BLaER1 (cell line): ENCODE data around the gene ACOXL.
"Not testable (repeated sequence)": the region's sequence is repeated elsewhere in the genome, so short reads cannot be mapped to it uniquely, and the experiment has no call there.

Source experiments
- H3K27ac ChIP-seq: shearing (Covaris generic); formaldehyde crosslinking; 2 replicates; pipeline ENCODE4 v1.8.1; 2022
- H3K27me3 ChIP-seq: shearing (Covaris generic); formaldehyde crosslinking; 2 replicates; pipeline ENCODE4 v1.8.1; 2022
- H3K36me3 ChIP-seq: shearing (Covaris generic); formaldehyde crosslinking; 2 replicates; pipeline ENCODE4 v1.8.1; 2022
- H3K4me1 ChIP-seq: shearing (Covaris generic); formaldehyde crosslinking; 2 replicates; pipeline ENCODE4 v1.8.1; 2022
- H3K4me2 ChIP-seq: shearing (Covaris generic); formaldehyde crosslinking; 2 replicates; pipeline ENCODE4 v1.8.1; 2022
- H3K4me3 ChIP-seq: shearing (Covaris generic); formaldehyde crosslinking; 2 replicates; pipeline ENCODE4 v1.8.1; 2022
- H3K9ac ChIP-seq: shearing (Covaris generic); formaldehyde crosslinking; 2 replicates; pipeline ENCODE4 v1.8.1; 2022
- H3K9me3 ChIP-seq: shearing (Covaris generic); formaldehyde crosslinking; 2 replicates; pipeline ENCODE4 v1.8.1; 2022
- H4K20me1 ChIP-seq: shearing (Covaris generic); formaldehyde crosslinking; 2 replicates; pipeline ENCODE4 v1.8.1; 2022
- Cebpa-rat ChIP-seq: shearing (Covaris generic); IDR thresholded peaks from 2 replicates; pipeline ENCODE4 v1.8.1; 2022

Gene ACOXL

GRCh38 chr2:111035830-111036441 lies 303.6 kb downstream of the ACOXL start:
- Histone ChIP-seq H3K4me3 (no peak overlapping the region), H3K4me1 (peaks cover 91% of the 10 kb centered on the region), H3K9me3 (no peaks in the 10 kb centered on the region), H3K27ac (peak overlapping the region; percentile 27; the same call in 1 of the 2 replicates), H3K36me3 (no peaks in the 10 kb centered on the region), H3K4me2 (peak overlapping the region; percentile 65), H3K27me3 (no peaks in the 10 kb centered on the region), H3K9ac (no peak overlapping the region), H4K20me1 (no peaks in the 10 kb centered on the region)
- no peak for TF ChIP-seq Cebpa-rat

- Histone ChIP-seq H3K36me3 (no peaks in the 10 kb centered on the region), H3K4me1 (peaks cover 93% of the 10 kb centered on the region), H3K9ac (no peak overlapping the region), H3K4me2 (peak overlapping the region; percentile 65), H3K9me3 (no peaks in the 10 kb centered on the region), H3K4me3 (no peak overlapping the region), H3K27ac (no peak overlapping the region), H4K20me1 (no peaks in the 10 kb centered on the region), H3K27me3 (no peaks in the 10 kb centered on the region)
- TF ChIP-seq Cebpa-rat: no peak
Measured at GRCh38 chr2:111037128-111037527, 304.8 kb downstream of the ACOXL start.

GRCh38 chr2:111039628-111040383 lies 307.4 kb downstream of the ACOXL start:
- Histone ChIP-seq H3K9ac (no peak overlapping the region), H4K20me1 (no peaks in the 10 kb centered on the region), H3K4me2 (peak overlapping the region; percentile 11; the same call in 1 of the 2 replicates), H3K27me3 (no peaks in the 10 kb centered on the region), H3K36me3 (no peaks in the 10 kb centered on the region), H3K4me3 (no peak overlapping the region), H3K27ac (no peak overlapping the region), H3K4me1 (peaks cover 94% of the 10 kb centered on the region), H3K9me3 (no peaks in the 10 kb centered on the region)
- TF ChIP-seq Cebpa-rat: no peak

GRCh38 chr2:111041398-111042202 lies 309.2 kb downstream of the ACOXL start:
- no peak overlapping the region for H3K27ac ChIP-seq
- no peak overlapping the region for H3K4me2 ChIP-seq
- H3K27me3 ChIP-seq: no peaks in the 10 kb centered on the region
- no peaks in the 10 kb centered on the region for H4K20me1 ChIP-seq
- no peak overlapping the region for H3K4me3 ChIP-seq
- peaks cover 89% of the 10 kb centered on the region for H3K4me1 ChIP-seq
- no peak overlapping the region for H3K9ac ChIP-seq
- H3K36me3 ChIP-seq: no peaks in the 10 kb centered on the region
- TF ChIP-seq Cebpa-rat: no peak
- peaks cover 8% of the 10 kb centered on the region for H3K9me3 ChIP-seq

- Histone ChIP-seq H4K20me1 (no peaks in the 10 kb centered on the region), H3K4me2 (peak overlapping the region; percentile 79), H3K4me1 (peaks cover 83% of the 10 kb centered on the region), H3K4me3 (no peak overlapping the region), H3K9ac (no peak overlapping the region), H3K27me3 (no peaks in the 10 kb centered on the region), H3K27ac (no peak overlapping the region), H3K9me3 (peaks cover 14% of the 10 kb centered on the region), H3K36me3 (no peaks in the 10 kb centered on the region)
- TF ChIP-seq Cebpa-rat: no peak
Measured at GRCh38 chr2:111042261-111042660, 309.9 kb downstream of the ACOXL start.

GRCh38 chr2:111042772-111043771 lies 310.7 kb downstream of the ACOXL start:
- H3K4me1 ChIP-seq: peaks cover 75% of the 10 kb centered on the region
- H3K4me3 ChIP-seq: no peak overlapping the region
- no peak for TF ChIP-seq Cebpa-rat
- H3K4me2 ChIP-seq: peak overlapping the region; percentile 79
- no peaks in the 10 kb centered on the region for H4K20me1 ChIP-seq
- peak overlapping the region; percentile 53 for H3K27ac ChIP-seq
- no peak overlapping the region for H3K9ac ChIP-seq
- H3K27me3 ChIP-seq: no peaks in the 10 kb centered on the region
- H3K36me3 ChIP-seq: no peaks in the 10 kb centered on the region
- peaks cover 14% of the 10 kb centered on the region for H3K9me3 ChIP-seq

- peaks cover 71% of the 10 kb centered on the region for H3K4me1 ChIP-seq
- no peaks in the 10 kb centered on the region for H3K36me3 ChIP-seq
- H3K27me3 ChIP-seq: no peaks in the 10 kb centered on the region
- peak overlapping the region; percentile 79 for H3K4me2 ChIP-seq
- no peaks in the 10 kb centered on the region for H4K20me1 ChIP-seq
- H3K27ac ChIP-seq: no peak overlapping the region
- no peak overlapping the region for H3K4me3 ChIP-seq
- H3K9ac ChIP-seq: no peak overlapping the region
- peaks cover 14% of the 10 kb centered on the region for H3K9me3 ChIP-seq
- TF ChIP-seq Cebpa-rat: no peak
Measured at GRCh38 chr2:111044066-111044465, 311.7 kb downstream of the ACOXL start.

- H4K20me1 ChIP-seq, H3K27me3 ChIP-seq, H3K27ac ChIP-seq, H3K36me3 ChIP-seq, H3K4me3 ChIP-seq, H3K9ac ChIP-seq: not testable (repeated sequence)
- peak overlapping the region; percentile 79 for H3K4me2 ChIP-seq
- peaks cover 71% of the 10 kb centered on the region for H3K4me1 ChIP-seq
- peaks cover 14% of the 10 kb centered on the region for H3K9me3 ChIP-seq
Measured at GRCh38 chr2:111045236-111045635, 312.9 kb downstream of the ACOXL start.
